A549 (cell line): ENCODE measurements around the gene RPRD1A. TPM values are rescaled to one million over a fixed set of nuclear protein-coding genes. Genes with fewer than 3 reads are reported as not detected.

Experiments
- ATAC-seq, 2 experiments: fragments of 200-7000 bp in 1 of 2; fragments of >200 bp in 1 of 2; cut with Nextera tagmentation in 1 of 2; cut with Tn5 transposase in 1 of 2; 3 replicates each; pipeline versions ENCODE4 v1.8.0 to v1.9.1; 2018 to 2020; ENCODE audit warnings: mild to moderate bottlenecking in 1 of 2, moderate library complexity in 1 of 2
- CTCF ChIA-PET: fragments of 300-600 bp; sonication (Branson Sonifier 250); formaldehyde crosslinking; extraction: SDS; loops from one replicate; lab custom pipeline; 2021; ENCODE audit warnings: antibody characterized with exemption, inconsistent platforms; lab: Yijun Ruan, JAX
- POLR2A ChIA-PET: fragments of 350-600 bp; formaldehyde crosslinking; extraction: SDS; loops from one replicate; lab custom pipeline; 2021; ENCODE audit warnings: antibody characterized with exemption, inconsistent platforms; lab: Yijun Ruan, JAX
- DNase-seq, 2 experiments: peaks; one replicate each; pipeline versions ENCODE4 v3.0.0 to v3.0.0-alpha.2; 2011 to 2016; ENCODE audit warnings: low read depth in 1 of 2, low spot score in 1 of 2
- FAIRE-seq: peaks from 2 replicates; lab custom pipeline; 2011; peaks lifted over from hg19 to GRCh38; lab: Jason Lieb, UNC
- H3K27ac ChIP-seq, 2 experiments: fragments of >200 bp; sonication (Bioruptor Twin); formaldehyde crosslinking; 3 replicates each; pipeline ENCODE4 v1.5.1; 2016 to 2017
- H3K4me1 ChIP-seq: fragments of >200 bp; sonication (Bioruptor Twin); formaldehyde crosslinking; 3 replicates; pipeline ENCODE4 v1.6.1; 2016
- H3K4me2 ChIP-seq: fragments of >200 bp; sonication (Bioruptor Twin); formaldehyde crosslinking; 3 replicates; pipeline ENCODE4 v1.6.1; 2016
- H3K4me3 ChIP-seq: fragments of >200 bp; sonication (Bioruptor Twin); formaldehyde crosslinking; 3 replicates; pipeline ENCODE4 v1.5.1; 2016
- H3K9me3 ChIP-seq: fragments of >200 bp; sonication (Bioruptor Twin); formaldehyde crosslinking; 3 replicates; pipeline ENCODE4 v1.6.1; 2016
- BHLHE40 ChIP-seq: IDR thresholded peaks from 2 replicates; pipeline ENCODE4 v1.6.1; 2012; ENCODE audit warnings: low read depth, low read length, inconsistent platforms
- CEBPB ChIP-seq, 2 experiments: fragments of >200 bp in 1 of 2; sonication (Bioruptor Twin) in 1 of 2; formaldehyde crosslinking in 1 of 2; IDR thresholded peaks; 2 replicates each; pipeline ENCODE4 v1.6.1; 2012 to 2016
- FOSB ChIP-seq: fragments of 250-450 bp; sonication (Bioruptor Pico); IDR thresholded peaks from 2 replicates; pipeline ENCODE4 v1.5.0; 2020; ENCODE audit warnings: mild to moderate bottlenecking, moderate library complexity
- HEYL ChIP-seq: fragments of 250-450 bp; sonication (Bioruptor Pico); IDR thresholded peaks from 2 replicates; pipeline ENCODE4 v1.8.0; 2021; ENCODE audit warnings: mild to moderate bottlenecking, moderate library complexity
- HOXB13 ChIP-seq: fragments of 250-450 bp; sonication (Bioruptor Pico); IDR thresholded peaks from 2 replicates; pipeline ENCODE4 v1.5.0; 2020; ENCODE audit warnings: low read depth, mild to moderate bottlenecking, moderate library complexity
- HOXB5 ChIP-seq: fragments of 250-450 bp; sonication (Bioruptor Pico); IDR thresholded peaks from 2 replicates; pipeline ENCODE4 v1.5.0; 2020; ENCODE audit warnings: mild to moderate bottlenecking, moderate library complexity
- JUNB ChIP-seq: fragments of >200 bp; sonication (Bioruptor Twin); formaldehyde crosslinking; IDR thresholded peaks from 2 replicates; pipeline ENCODE4 v1.6.1; 2016
- KDM1A ChIP-seq: fragments of 200-600 bp; sonication (generic); IDR thresholded peaks from 2 replicates; pipeline ENCODE4 v1.6.1; 2016; ENCODE audit warnings: low read depth, mild to moderate bottlenecking
- KDM5A ChIP-seq: fragments of 200-600 bp; sonication (generic); IDR thresholded peaks from 2 replicates; pipeline ENCODE4 v1.6.1; 2016; ENCODE audit warnings: antibody characterized with exemption, mild to moderate bottlenecking
- MAFK ChIP-seq: fragments of 450-650 bp; IDR thresholded peaks from 2 replicates; pipeline ENCODE4 v1.6.1; 2014; ENCODE audit not compliant: partially characterized antibody
- MAZ ChIP-seq: fragments of 150-350 bp; IDR thresholded peaks from 2 replicates; pipeline ENCODE4 v1.6.1; 2014; ENCODE audit warnings: antibody characterized with exemption, low read depth, low read length, borderline replicate concordance
- MYC ChIP-seq: IDR thresholded peaks from 2 replicates; pipeline ENCODE4 v1.6.1; 2012; ENCODE audit warnings: mild to moderate bottlenecking, inconsistent platforms, low read length, improper control_type of control experiment, borderline replicate concordance
- NFE2L2 ChIP-seq: fragments of 150-350 bp; conservative IDR thresholded peaks from 2 replicates; pipeline ENCODE4 v1.6.1; 2014; ENCODE audit warnings: low read length
- NPAS2 ChIP-seq: fragments of 250-450 bp; sonication (Bioruptor Pico); IDR thresholded peaks from 2 replicates; pipeline ENCODE4 v1.8.0; 2022; ENCODE audit warnings: mild to moderate bottlenecking, moderate library complexity, borderline replicate concordance
- NR3C1 ChIP-seq: fragments of >200 bp; sonication (Bioruptor Twin); formaldehyde crosslinking; IDR thresholded peaks from 3 replicates; pipeline ENCODE4 v1.6.1; 2017
- POLR2AphosphoS2 ChIP-seq: conservative IDR thresholded peaks from 2 replicates; pipeline ENCODE4 v1.6.1; 2012; ENCODE audit warnings: low read length, improper control_type of control experiment, inconsistent platforms
- RARB ChIP-seq: fragments of 250-450 bp; sonication (Bioruptor Pico); IDR thresholded peaks from 2 replicates; pipeline ENCODE4 v1.8.0; 2021; ENCODE audit warnings: mild to moderate bottlenecking, moderate library complexity
- REST ChIP-seq: fragments of 200-600 bp; sonication (generic); IDR thresholded peaks from 2 replicates; pipeline ENCODE4 v1.6.1; 2016; ENCODE audit warnings: antibody characterized with exemption, mild to moderate bottlenecking, moderate library complexity
- RNF2 ChIP-seq: fragments of 200-600 bp; sonication (generic); IDR thresholded peaks from 2 replicates; pipeline ENCODE4 v1.6.1; 2016; ENCODE audit warnings: low read depth, mild to moderate bottlenecking, antibody characterized with exemption, moderate library complexity, borderline replicate concordance
- TFCP2L1 ChIP-seq: fragments of 250-450 bp; sonication (Bioruptor Pico); IDR thresholded peaks from 2 replicates; pipeline ENCODE4 v1.5.0; 2021; ENCODE audit warnings: mild to moderate bottlenecking
- ZSCAN20 ChIP-seq: fragments of 250-450 bp; sonication (Bioruptor Pico); IDR thresholded peaks from 2 replicates; pipeline ENCODE4 v1.8.0; 2022; ENCODE audit warnings: mild to moderate bottlenecking, moderate library complexity
- WGBS: methylation state at CpG from one replicate; pipeline ENCODE4 v1.1.6; 2017; ENCODE audit errors: missing lambda C conversion rate; 5-methylcytosine and 5-hydroxymethylcytosine counted together
- polyA plus RNA-seq, 4 experiments: library from polyadenylated mRNA; depleted of rRNA in 3 of 4; stranded (reverse); fragments of >200 nt; fragmentation: RNase III in 1 of 4; extraction: RNeasy Plus Mini Kit Qiagen cat#74134 plus additional on column Dnase treatment in 1 of 4; gene quantifications; 2 replicates in 3 of 4; 3 replicates in 1 of 4; pipeline ENCODE4 v1.2.3, GENCODE V29; 2011 to 2017
- TF ChIP-seq, protein P1 (sequence below): IDR thresholded peaks from 2 replicates; pipeline ENCODE4 v1.6.1; 2012; ENCODE audit warnings: low read depth, borderline replicate concordance

RPRD1A gene
- polyA plus RNA-seq, 2 of the 4 experiments (the other 2 are of a cell fraction) = 25.8 to 58.2 TPM

- TF ChIP-seq HEYL (no peak), BHLHE40 (no peak), MYC (no peak), HOXB13 (no peak), KDM1A (no peak), NPAS2 (no peak), NR3C1 (no peak), NFE2L2 (no peak), FOSB (CRISPR knock-in tag) (no peak), RNF2 (no peak), POLR2AphosphoS2 (no peak), CEBPB (IDR thresholded peaks at IDR 0.05) (no peak)
- TF ChIP-seq, protein P1, sequence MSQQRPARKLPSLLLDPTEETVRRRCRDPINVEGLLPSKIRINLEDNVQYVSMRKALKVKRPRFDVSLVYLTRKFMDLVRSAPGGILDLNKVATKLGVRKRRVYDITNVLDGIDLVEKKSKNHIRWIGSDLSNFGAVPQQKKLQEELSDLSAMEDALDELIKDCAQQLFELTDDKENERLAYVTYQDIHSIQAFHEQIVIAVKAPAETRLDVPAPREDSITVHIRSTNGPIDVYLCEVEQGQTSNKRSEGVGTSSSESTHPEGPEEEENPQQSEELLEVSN = no peak
- ChIA-PET POLR2A (no interaction called here), CTCF (no interaction called here)
- ATAC-seq = no peak
- no peak for FAIRE-seq
- Histone ChIP-seq H3K4me1 (no peaks in the 10 kb centered on the region), H3K4me2 (no peak overlapping the region), H3K27ac (no peak overlapping the region), H3K9me3 (no peaks in the 10 kb centered on the region), H3K4me3 (no peak overlapping the region)
- no peak for DNase-seq
- WGBS = 85% methylated on average over 2 of the region's 2 CpGs
Observed at GRCh38 chr18:35982409-35983114, 84.8 kb downstream of the RPRD1A start.

DNA sequence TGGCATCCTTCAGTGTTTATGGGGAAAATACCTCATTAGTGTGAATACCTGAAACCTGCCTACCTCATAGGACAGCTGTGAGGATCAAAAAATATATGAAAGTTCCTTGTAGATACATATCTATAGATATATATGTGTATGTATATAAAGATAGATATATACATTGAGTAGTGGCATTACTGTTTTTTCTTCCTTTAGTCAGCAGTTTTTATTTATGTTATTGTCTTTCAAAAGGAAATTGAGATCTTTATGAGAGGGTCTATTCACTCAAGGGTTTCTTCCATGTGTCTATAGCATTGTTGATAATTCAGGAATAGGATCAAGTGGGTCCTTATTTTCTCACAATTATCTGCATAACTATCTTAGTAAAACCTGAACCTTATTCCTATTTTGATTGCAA lies 88.2 kb downstream of the RPRD1A start:
- Histone ChIP-seq H3K4me2 (no peak overlapping the region), H3K4me1 (peaks cover under 1% of the 10 kb centered on the region; the same call in 1 of the 3 replicates), H3K9me3 (no peaks in the 10 kb centered on the region), H3K4me3 (no peak overlapping the region), H3K27ac (no peak overlapping the region)
- no peak for ATAC-seq
- ChIA-PET POLR2A (no interaction called here), CTCF (no interaction called here)
- DNase-seq = no peak
- TF ChIP-seq TFCP2L1 (CRISPR knock-in tag) (no peak), MAFK (peak; percentile 49)
- FAIRE-seq = no peak

- H3K27ac ChIP-seq = no peak overlapping the region
- no peak for FAIRE-seq
- 84% methylated on average over 3 of the region's 3 CpGs for WGBS
- POLR2A ChIA-PET = no interaction called here
- no peaks in the 10 kb centered on the region for H3K9me3 ChIP-seq
- DNase-seq = no peak
- CTCF ChIA-PET = no interaction called here
- H3K4me1 ChIP-seq = peaks cover 6% of the 10 kb centered on the region; the same call in 1 of the 3 replicates
- peak overlapping the region; percentile 66 for H3K4me2 ChIP-seq
- TF ChIP-seq ZSCAN20 (CRISPR knock-in tag) (no peak), KDM5A (no peak), RARB (CRISPR knock-in tag) (no peak), FOSB (CRISPR knock-in tag) (no peak), HOXB13 (no peak), REST (no peak), JUNB (no peak), MAZ (no peak), HOXB5 (CRISPR knock-in tag) (no peak)
- TF ChIP-seq, all 56 proteins: peak for 0
- H3K4me3 ChIP-seq = no peak overlapping the region
- no peak for ATAC-seq
Observed at GRCh38 chr18:35974181-35974580, 93.2 kb downstream of the RPRD1A start.
